Esophagus squamous epithelium (tissue), 4 donors: ENCODE data around the gene TMTC2.

Experiments used
- POLR2A ChIP-seq, 4 donors: fragments of 450-650 bp; IDR thresholded peaks; one replicate each; pipeline ENCODE4 v1.6.1; 2017; ENCODE audit warnings: antibody characterized with exemption in 4 of 4, mild to moderate bottlenecking in 4 of 4, moderate library complexity in 3 of 4
- TF ChIP-seq, protein P1 (sequence below), 6 experiments: fragments of 450-650 bp in 4 of 6; fragments of 200-600 bp in 2 of 6; sonication (generic) in 2 of 6; IDR thresholded peaks; one replicate each; pipeline ENCODE4 v1.5.1; 2016 to 2019; ENCODE audit warnings: antibody characterized with exemption in 6 of 6, mild to moderate bottlenecking in 4 of 6, moderate library complexity in 4 of 6

DNA sequence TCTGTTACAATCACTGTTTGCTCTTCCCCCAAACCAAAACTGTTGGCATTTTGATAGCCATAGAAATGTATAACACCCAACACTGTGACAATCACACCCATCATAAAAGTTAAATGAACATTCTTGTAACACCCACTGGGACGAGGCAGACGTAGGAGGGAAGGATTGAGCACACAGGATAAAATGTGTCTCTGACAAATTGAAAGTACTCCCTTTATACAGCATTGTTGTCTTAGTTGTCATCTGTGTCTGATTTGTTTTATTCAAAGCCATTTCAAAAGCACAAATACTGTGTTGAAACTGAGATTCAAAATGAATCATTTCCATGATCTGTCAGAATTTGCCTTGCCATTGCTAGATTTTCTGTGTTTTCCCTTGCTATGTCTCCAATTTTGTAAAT, 436.3 kb downstream of the TMTC2 start:
- TF ChIP-seq, protein P1, sequence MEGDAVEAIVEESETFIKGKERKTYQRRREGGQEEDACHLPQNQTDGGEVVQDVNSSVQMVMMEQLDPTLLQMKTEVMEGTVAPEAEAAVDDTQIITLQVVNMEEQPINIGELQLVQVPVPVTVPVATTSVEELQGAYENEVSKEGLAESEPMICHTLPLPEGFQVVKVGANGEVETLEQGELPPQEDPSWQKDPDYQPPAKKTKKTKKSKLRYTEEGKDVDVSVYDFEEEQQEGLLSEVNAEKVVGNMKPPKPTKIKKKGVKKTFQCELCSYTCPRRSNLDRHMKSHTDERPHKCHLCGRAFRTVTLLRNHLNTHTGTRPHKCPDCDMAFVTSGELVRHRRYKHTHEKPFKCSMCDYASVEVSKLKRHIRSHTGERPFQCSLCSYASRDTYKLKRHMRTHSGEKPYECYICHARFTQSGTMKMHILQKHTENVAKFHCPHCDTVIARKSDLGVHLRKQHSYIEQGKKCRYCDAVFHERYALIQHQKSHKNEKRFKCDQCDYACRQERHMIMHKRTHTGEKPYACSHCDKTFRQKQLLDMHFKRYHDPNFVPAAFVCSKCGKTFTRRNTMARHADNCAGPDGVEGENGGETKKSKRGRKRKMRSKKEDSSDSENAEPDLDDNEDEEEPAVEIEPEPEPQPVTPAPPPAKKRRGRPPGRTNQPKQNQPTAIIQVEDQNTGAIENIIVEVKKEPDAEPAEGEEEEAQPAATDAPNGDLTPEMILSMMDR (IDR thresholded peaks at IDR 0.05): no peak
- no peak for TF ChIP-seq POLR2A (IDR thresholded peaks at IDR 0.05)
